Caco-2 (cell line): ENCODE results near the gene BCS1L. TPM values are rescaled to one million over a fixed set of nuclear protein-coding genes. Genes with fewer than 3 reads are reported as not detected.

Experiments used
- Bru-seq: library from RNA; stranded (reverse); fragments of 400-500 nt; gene quantifications from one replicate; lab custom pipeline; 2021; lab: Mats Ljungman, UMichigan
- BruChase-seq, 2 experiments: library from RNA; stranded (reverse); fragments of 400-500 nt; gene quantifications; one replicate each; lab custom pipeline; 2021; lab: Mats Ljungman, UMichigan
- BruUV-seq: library from RNA; stranded (reverse); fragments of 400-500 nt; replicated peaks from 2 replicates; lab custom pipeline; 2021; lab: Mats Ljungman, UMichigan
- CTCF ChIA-PET: fragments of 300-600 bp; sonication (Branson Sonifier 250); formaldehyde crosslinking; loops from one replicate; lab custom pipeline; 2022; ENCODE audit warnings: antibody characterized with exemption; lab: Charles Lee
- POLR2A ChIA-PET: fragments of 300-600 bp; sonication (Branson Sonifier 250); formaldehyde crosslinking; loops from one replicate; lab custom pipeline; 2022; ENCODE audit warnings: antibody characterized with exemption; lab: Charles Lee
- DNase-seq, 2 experiments: peaks; one replicate each; pipeline versions ENCODE4 v3.0.0 to v3.0.0-alpha.2; 2020 to 2022
- H3K27me3 ChIP-seq: replicated peaks from 2 replicates; pipeline ENCODE4 v1.6.0; 2011; ENCODE audit warnings: low read length; ENCODE audit not compliant: control insufficient read depth, insufficient read depth
- H3K36me3 ChIP-seq: 2 replicates; pipeline ENCODE4 v1.5.1; 2011; ENCODE audit warnings: low read length; ENCODE audit not compliant: control insufficient read depth, insufficient read depth
- H3K4me1 ChIP-seq: fragments of 250-450 bp; sonication (Bioruptor Pico); 2 replicates; pipeline ENCODE4 v1.5.1; 2020; ENCODE audit warnings: mild to moderate bottlenecking
- H3K4me3 ChIP-seq: 2 replicates; pipeline ENCODE4 v1.5.1; 2011; ENCODE audit warnings: low read depth, mild to moderate bottlenecking, control low read depth, low read length
- H3K9me3 ChIP-seq: fragments of 250-450 bp; sonication (Bioruptor Pico); 2 replicates; pipeline ENCODE4 v1.5.1; 2020; ENCODE audit warnings: mild to moderate bottlenecking, moderate library complexity
- H3K27ac Mint-ChIP-seq: one replicate; pipeline ENCODE4 v1.8.0; 2022; ENCODE audit warnings: mixed read lengths; ENCODE audit not compliant: unreplicated experiment
- H3K27me3 Mint-ChIP-seq: one replicate; pipeline ENCODE4 v1.8.0; 2022; ENCODE audit warnings: mixed read lengths; ENCODE audit not compliant: insufficient read depth, unreplicated experiment
- H3K36me3 Mint-ChIP-seq: one replicate; pipeline ENCODE4 v1.8.0; 2022; ENCODE audit warnings: mild to moderate bottlenecking, mixed read lengths; ENCODE audit not compliant: insufficient read depth, unreplicated experiment
- H3K4me1 Mint-ChIP-seq: one replicate; pipeline ENCODE4 v1.8.0; 2022; ENCODE audit warnings: low read depth, mixed read lengths; ENCODE audit not compliant: unreplicated experiment
- H3K4me3 Mint-ChIP-seq: one replicate; pipeline ENCODE4 v1.8.0; 2022; ENCODE audit warnings: mild to moderate bottlenecking, moderate library complexity, mixed read lengths; ENCODE audit not compliant: unreplicated experiment
- H3K9me3 Mint-ChIP-seq: one replicate; pipeline ENCODE4 v1.8.0; 2022; ENCODE audit warnings: mixed read lengths; ENCODE audit not compliant: unreplicated experiment
- intact Hi-C: fragments of 100-400 bp; cut with micrococcal nuclease; formaldehyde crosslinking; loops from one replicate; pipeline ENCODE4 v1.10.0; 2022; ENCODE audit not compliant: unreplicated experiment
- long read RNA-seq: library from polyadenylated mRNA; stranded (forward); transcript quantifications from one replicate; pipeline ENCODE4 v2.0.0, GENCODE V29; 2022
- total RNA-seq: library from RNA; stranded (reverse); gene quantifications from 2 replicates; pipeline ENCODE4 v1.2.3, GENCODE V29; 2022
- TF ChIP-seq, protein P1 (sequence below), 2 experiments: fragments of 200-600 bp in 1 of 2; IDR thresholded peaks; 1 replicate in 1 of 2; 2 replicates in 1 of 2; pipeline versions ENCODE4 v1.5.1 to v1.8.0; 2011 to 2022; ENCODE audit warnings: antibody characterized with exemption in 1 of 2, control low read depth in 1 of 2, inconsistent platforms in 1 of 2, low read depth in 1 of 2, low read length in 1 of 2, mild to moderate bottlenecking in 1 of 2, moderate library complexity in 1 of 2; ENCODE audit not compliant: insufficient read depth in 1 of 2, severe bottlenecking in 1 of 2, unreplicated experiment in 1 of 2

The BCS1L gene, protein sequence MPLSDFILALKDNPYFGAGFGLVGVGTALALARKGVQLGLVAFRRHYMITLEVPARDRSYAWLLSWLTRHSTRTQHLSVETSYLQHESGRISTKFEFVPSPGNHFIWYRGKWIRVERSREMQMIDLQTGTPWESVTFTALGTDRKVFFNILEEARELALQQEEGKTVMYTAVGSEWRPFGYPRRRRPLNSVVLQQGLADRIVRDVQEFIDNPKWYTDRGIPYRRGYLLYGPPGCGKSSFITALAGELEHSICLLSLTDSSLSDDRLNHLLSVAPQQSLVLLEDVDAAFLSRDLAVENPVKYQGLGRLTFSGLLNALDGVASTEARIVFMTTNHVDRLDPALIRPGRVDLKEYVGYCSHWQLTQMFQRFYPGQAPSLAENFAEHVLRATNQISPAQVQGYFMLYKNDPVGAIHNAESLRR
- 68.3 and 74.6 TPM in 2 replicates for total RNA-seq
- Bru-seq, nascent RNA: percentile 71 among the genes with signal in this experiment
- percentile 84 among the genes with signal in this experiment for BruChase-seq, experiment 1, labeled RNA remaining after a 2-hour chase
- BruChase-seq, experiment 2, labeled RNA remaining after a 6-hour chase: percentile 89 among the genes with signal in this experiment
- long read RNA-seq, transcript BCS1L-201 (8 exons, 1,454 nt): major isoform, 41 of 130 reads
- long read RNA-seq, transcript BCS1L-205 (8 exons, 1,430 nt): minor isoform, 7 of 130 reads
- long read RNA-seq, transcript BCS1L-203 (9 exons, 1,525 nt): minor isoform, 8 of 130 reads
- long read RNA-seq, transcript BCS1L-212 (9 exons, 1,483 nt): minor isoform, 7 of 130 reads
- long read RNA-seq, partial matches to known transcripts: 25 of 130 reads
- long read RNA-seq, other reads (novel, unspliced or antisense): 40 of 130 reads

DNA sequence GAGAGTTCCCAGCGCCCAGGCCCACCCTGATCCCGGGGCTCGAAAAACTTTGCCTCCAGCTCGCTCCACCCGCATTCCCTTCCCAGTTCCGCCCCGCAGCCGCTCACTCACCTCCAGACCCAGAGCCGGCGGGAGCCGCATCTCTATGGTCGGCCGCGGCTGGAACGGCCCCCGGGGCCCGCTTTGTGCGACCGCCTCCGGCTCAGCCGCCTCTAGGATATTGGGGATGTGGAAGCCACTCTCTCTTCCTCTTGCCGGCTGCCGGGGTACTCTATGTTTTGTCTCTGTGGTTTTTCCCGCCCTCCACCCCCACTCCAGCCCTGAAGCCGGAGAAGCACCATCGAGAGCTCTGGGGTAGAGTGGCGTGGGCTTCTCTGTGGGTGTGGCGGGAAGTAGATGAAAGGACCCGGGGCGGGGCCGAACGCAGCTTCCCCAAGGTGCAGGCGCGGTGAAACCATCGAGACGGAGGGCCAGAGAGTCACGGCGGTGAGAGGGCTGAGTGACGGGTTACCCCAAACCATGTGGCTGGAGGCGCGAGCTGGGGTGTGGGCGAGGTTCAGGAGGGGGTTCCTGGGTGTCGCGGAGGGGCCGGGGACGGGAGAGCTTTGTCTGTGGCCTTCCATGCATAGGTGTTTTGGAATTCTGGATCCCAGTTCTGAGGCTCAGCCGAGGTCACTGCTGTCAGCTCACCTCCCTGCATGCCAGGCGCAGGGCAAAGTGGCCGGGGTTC is at the start of gene BCS1L, which contains the start of gene ZNF142:
TSS of gene BCS1L (plus strand) at position 426 of the 730 bp plus-strand sequence. CDS start 1,305 bp downstream, outside the sequence.
TSS of gene ZNF142 (minus strand) at position 366 of the 730 bp plus-strand sequence. CDS start 3,194 bp downstream, outside the sequence.
- Histone ChIP-seq H3K4me1 (peaks cover 6% of the 10 kb centered on the region; the same call in 1 of the 2 replicates), H3K27me3 (no peaks in the 10 kb centered on the region), H3K4me3 (peak within 1 kb of the TSS; percentile 80), H3K9me3 (no peaks in the 10 kb centered on the region), H3K36me3 (peaks cover 4% of the 10 kb centered on the region)
- DNase-seq: peak; percentile 94
- intact Hi-C loops: loop anchor here (1.0 kb wide), 2 partner anchors 13 to 51 kb away; partner anchors contain the start of genes RNF25, STK36 and TTLL4
- Mint-ChIP-seq H3K4me1 (peaks cover 9% of the 10 kb centered on the region), H3K27ac (peak within 1 kb of the TSS; percentile 85), H3K27me3 (no peaks in the 10 kb centered on the region), H3K9me3 (no peaks in the 10 kb centered on the region), H3K4me3 (peak within 1 kb of the TSS; percentile 95), H3K36me3 (peaks cover 70% of the 10 kb centered on the region)
- ChIA-PET CTCF (interaction anchor here (0.6 to 3.6 kb wide), 24 partner anchors 9 to 728 kb away, joined by 3 to 77 read pairs (median 4); partner anchors contain the start of genes DNPEP, RNF25, STK36 and TTLL4), POLR2A (interaction anchor here (0.5 to 2.3 kb wide), 13 partner anchors 12 to 667 kb away, joined by 3 to 43 read pairs (median 5); partner anchors contain the start of genes CRYBA2, RNF25, STK36 and VIL1)
- TF ChIP-seq, protein P1, sequence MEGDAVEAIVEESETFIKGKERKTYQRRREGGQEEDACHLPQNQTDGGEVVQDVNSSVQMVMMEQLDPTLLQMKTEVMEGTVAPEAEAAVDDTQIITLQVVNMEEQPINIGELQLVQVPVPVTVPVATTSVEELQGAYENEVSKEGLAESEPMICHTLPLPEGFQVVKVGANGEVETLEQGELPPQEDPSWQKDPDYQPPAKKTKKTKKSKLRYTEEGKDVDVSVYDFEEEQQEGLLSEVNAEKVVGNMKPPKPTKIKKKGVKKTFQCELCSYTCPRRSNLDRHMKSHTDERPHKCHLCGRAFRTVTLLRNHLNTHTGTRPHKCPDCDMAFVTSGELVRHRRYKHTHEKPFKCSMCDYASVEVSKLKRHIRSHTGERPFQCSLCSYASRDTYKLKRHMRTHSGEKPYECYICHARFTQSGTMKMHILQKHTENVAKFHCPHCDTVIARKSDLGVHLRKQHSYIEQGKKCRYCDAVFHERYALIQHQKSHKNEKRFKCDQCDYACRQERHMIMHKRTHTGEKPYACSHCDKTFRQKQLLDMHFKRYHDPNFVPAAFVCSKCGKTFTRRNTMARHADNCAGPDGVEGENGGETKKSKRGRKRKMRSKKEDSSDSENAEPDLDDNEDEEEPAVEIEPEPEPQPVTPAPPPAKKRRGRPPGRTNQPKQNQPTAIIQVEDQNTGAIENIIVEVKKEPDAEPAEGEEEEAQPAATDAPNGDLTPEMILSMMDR (IDR thresholded peaks at IDR 0.05; ENCODE audit: insufficient read depth in 1 of 2, low read depth in 1 of 2, low read length in 1 of 2, severe bottlenecking in 1 of 2, unreplicated experiment in 1 of 2): no peak
- no TSS peak for BruUV-seq

DNA sequence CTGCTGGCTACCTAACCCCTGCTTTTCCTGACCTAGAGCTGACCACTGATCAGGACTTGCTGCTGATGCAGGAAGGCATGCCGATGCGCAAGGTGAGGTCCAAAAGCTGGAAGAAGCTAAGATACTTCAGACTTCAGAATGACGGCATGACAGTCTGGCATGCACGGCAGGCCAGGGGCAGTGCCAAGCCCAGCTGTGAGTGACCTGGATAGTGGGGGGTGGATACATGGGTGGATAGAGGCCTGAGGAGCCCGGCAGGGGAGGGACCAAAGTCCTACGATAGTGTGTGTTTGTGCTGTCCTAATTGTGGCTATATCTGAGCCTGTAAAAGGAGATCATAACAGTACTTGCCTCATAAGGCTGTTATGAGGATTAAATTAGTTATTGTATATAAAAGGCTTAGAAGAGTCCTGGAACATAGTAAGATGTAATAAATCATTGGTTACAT is 43.6 kb upstream of the BCS1L start:
- H3K36me3 ChIP-seq: no peaks in the 10 kb centered on the region
- DNase-seq: no peak
- Mint-ChIP-seq H3K36me3 (no peaks in the 10 kb centered on the region), H3K27me3 (peaks cover 3% of the 10 kb centered on the region), H3K4me3 (no peak overlapping the region), H3K9me3 (no peaks in the 10 kb centered on the region), H3K4me1 (peaks cover 5% of the 10 kb centered on the region), H3K27ac (no peak overlapping the region)
- BruUV-seq: no TSS peak
- H3K9me3 ChIP-seq: no peaks in the 10 kb centered on the region
- no peaks in the 10 kb centered on the region for H3K4me1 ChIP-seq
- intact Hi-C loops: no loop called here
- ChIA-PET CTCF (no interaction called here), POLR2A (interaction anchor here (0.6 kb wide), 1 partner anchor 154 kb away, joined by 3 read pairs; no protein-coding TSS in a partner anchor)
- no peak overlapping the region for H3K4me3 ChIP-seq
- H3K27me3 ChIP-seq: no peaks in the 10 kb centered on the region
- TF ChIP-seq, protein P1 (IDR thresholded peaks at IDR 0.05; ENCODE audit: insufficient read depth in 1 of 2, low read depth in 1 of 2, low read length in 1 of 2, severe bottlenecking in 1 of 2, unreplicated experiment in 1 of 2): no peak
